Measurements from ENCODE around the gene ZNF280B. TPM values are rescaled to one million over a fixed set of nuclear protein-coding genes. Genes with fewer than 3 reads are reported as not detected.

Gene ZNF280B
- total and polyA plus RNA-seq, 9 of the 15 experiments (the other 6 are each of a cell fraction or from before 2014, with no cell fraction given), result 7.7 to 29.9 (median 20.0) TPM

- FAIRE-seq (no peak), DNase-seq (ENCODE audit: extremely low read depth in 1 of 4, low spot score in 3 of 4) (peak in 3 of 4 experiments; percentile 64 to 74 (median 74)), ATAC-seq (peak; percentile 46)
- no peak overlapping the region for H3K9ac ChIP-seq (ENCODE audit: insufficient read depth in 1 of 2, low read depth in 2 of 2, low read length in 2 of 2)
- no TSS peak for BruUV-seq (replicated peaks)
- H3K9me1 ChIP-seq (ENCODE audit: control insufficient read depth, insufficient read depth, low read length), result peaks cover 43% of the 10 kb centered on the region
- H4K20me1 ChIP-seq (replicated peaks; ENCODE audit: control insufficient read depth, insufficient read depth, low read length), result peaks cover 55% of the 10 kb centered on the region
- no peak overlapping the region for H2AFZ ChIP-seq (ENCODE audit: low read depth, low read length)
- 60% methylated on average over 3 of the region's 3 CpGs for WGBS (ENCODE audit: insufficient coverage, low coverage, missing lambda C conversion rate)
- intact Hi-C loops (cut with micrococcal nuclease) (loop anchor here (2.0 to 10.0 kb wide), 2 partner anchors 38 to 58 kb away; partner anchors contain the start of gene ZNF280B), in situ Hi-C loops (cut with MboI) (loop anchor here (25.0 kb wide), 1 partner anchor 1135 kb away; the partner anchor contains the start of gene HIC2)
- H3K36me3 ChIP-seq (ENCODE audit: control insufficient read depth, insufficient read depth, low read length), result peaks cover 60% of the 10 kb centered on the region
- POLR2A ChIA-PET, result interaction anchor here (0.7 to 19.7 kb wide), 15 partner anchors 3 to 840 kb away, joined by 3 to 708 read pairs (median 6); partner anchors contain the start of genes PRAME, ZNF280A and ZNF280B
- CTCF ChIA-PET (ENCODE audit: low intra/inter-chr PET ratio), result interaction anchor here (0.8 to 1.7 kb wide), 3 partner anchors 10 to 84 kb away, joined by 3 to 4 read pairs (median 3); partner anchors contain the start of gene PRAME
- H3K4me3 ChIP-seq, result no peak overlapping the region
- H3K27ac ChIP-seq (ENCODE audit: extremely low read depth, low read depth, low read length), result no peak overlapping the region; the same call in 2 of the 3 replicates
- H3K9me3 ChIP-seq (replicated peaks; ENCODE audit: control insufficient read depth, insufficient read depth, low read depth, low read length), result no peaks in the 10 kb centered on the region
- H3K79me2 ChIP-seq (ENCODE audit: control insufficient read depth, insufficient read depth, low read length), result peaks cover 34% of the 10 kb centered on the region
- peaks cover 13 to 20% of the 10 kb centered on the region in 2 experiments for H3K4me1 ChIP-seq (replicated peaks in 1 of 2; ENCODE audit: control insufficient read depth in 2 of 2, insufficient read depth in 2 of 2, low read length in 2 of 2)
- no peaks in the 10 kb centered on the region for H3K27me3 ChIP-seq (ENCODE audit: control insufficient read depth in 2 of 2, insufficient read depth in 2 of 2, low read length in 2 of 2)
- no peak overlapping the region for H3K4me2 ChIP-seq (ENCODE audit: insufficient read depth, low read length)
- TF ChIP-seq NR0B1 (IDR thresholded peaks at IDR 0.05; ENCODE audit: partially characterized antibody), result no peak
- no peak for TF ChIP-seq E4F1 (CRISPR knock-in tag; IDR thresholded peaks at IDR 0.05; ENCODE audit: borderline replicate concordance)
- no peak for TF ChIP-seq BDP1 (IDR thresholded peaks at IDR 0.05; ENCODE audit: insufficient read depth, insufficient read length)
- no peak for TF ChIP-seq PURB (CRISPR knock-in tag; IDR thresholded peaks at IDR 0.05; ENCODE audit: low read depth)
- TF ChIP-seq CC2D1A (IDR thresholded peaks at IDR 0.05), result no peak
- no peak for TF ChIP-seq UBTF (IDR thresholded peaks at IDR 0.05; ENCODE audit: borderline replicate concordance in 1 of 2, low read depth in 2 of 2, low read length in 2 of 2)
- TF ChIP-seq CTCFL (IDR thresholded peaks at IDR 0.05; ENCODE audit: borderline replicate concordance, insufficient read depth, low read depth, low read length, poor library complexity, severe bottlenecking), result no peak
- TF ChIP-seq MEF2A (IDR thresholded peaks at IDR 0.05; ENCODE audit: control insufficient read depth, low read depth, low read length), result no peak
- TF ChIP-seq ZNF121 (CRISPR knock-in tag; conservative IDR thresholded peaks at IDR 0.05), result no peak
- no peak for TF ChIP-seq FOXP1 (CRISPR knock-in tag; IDR thresholded peaks at IDR 0.05)
- TF ChIP-seq MED1 (CRISPR knock-in tag; IDR thresholded peaks at IDR 0.05; ENCODE audit: borderline replicate concordance), result no peak
- TF ChIP-seq ZNF551 (CRISPR knock-in tag; IDR thresholded peaks at IDR 0.05), result no peak
- TF ChIP-seq SMARCA4 (IDR thresholded peaks at IDR 0.05), result no peak
- TF ChIP-seq HSF4 (CRISPR knock-in tag; IDR thresholded peaks at IDR 0.05; ENCODE audit: borderline replicate concordance), result no peak
Measured at GRCh38 chr22:22547226-22547625, 38.7 kb upstream of the ZNF280B start.

Measured in K562 (cell line).